Karpas-422 (cell line): Measurements from ENCODE around the gene USF2. TPM values are rescaled to one million over a fixed set of nuclear protein-coding genes. Genes with fewer than 3 reads are reported as not detected.
A peak's percentile ranks its signal among the peaks of the same experiment; 100 is the strongest.
"Not testable (repeated sequence)": the region's sequence is repeated elsewhere in the genome, so short reads cannot be mapped to it uniquely, and the experiment has no call there.

ENCODE experiments used
- DNase-seq: peaks from one replicate; pipeline ENCODE4 v3.0.0-alpha.2; 2015
- H2AFZ ChIP-seq: fragments of 200-600 bp; sonication (generic); 2 replicates; pipeline ENCODE4 v1.6.1; 2014; ENCODE audit warnings: antibody characterized with exemption, low read length, mixed read lengths
- H3K27ac ChIP-seq: fragments of 200-600 bp; sonication (generic); 2 replicates; pipeline ENCODE4 v1.5.1; 2014; ENCODE audit warnings: mild to moderate bottlenecking, low read length, moderate library complexity
- H3K27me3 ChIP-seq: fragments of 200-600 bp; sonication (generic); 2 replicates; pipeline ENCODE4 v1.6.1; 2014; ENCODE audit warnings: low read length, mixed read lengths
- H3K36me3 ChIP-seq: fragments of 200-600 bp; sonication (generic); 2 replicates; pipeline ENCODE4 v1.6.1; 2014; ENCODE audit warnings: low read length, mixed read lengths; ENCODE audit not compliant: insufficient read depth
- H3K4me1 ChIP-seq: fragments of 200-600 bp; sonication (generic); 2 replicates; pipeline ENCODE4 v1.6.1; 2014; ENCODE audit warnings: mild to moderate bottlenecking, low read length, mixed read lengths
- H3K4me2 ChIP-seq: fragments of 200-600 bp; sonication (generic); 2 replicates; pipeline ENCODE4 v1.6.1; 2014; ENCODE audit warnings: low read length, low read depth, mild to moderate bottlenecking; ENCODE audit not compliant: poor library complexity, severe bottlenecking
- H3K4me3 ChIP-seq: fragments of 200-600 bp; sonication (generic); 2 replicates; pipeline ENCODE4 v1.5.1; 2014; ENCODE audit warnings: mild to moderate bottlenecking, antibody characterized with exemption, low read length, mixed read lengths
- H3K79me2 ChIP-seq: fragments of 200-600 bp; sonication (generic); 2 replicates; pipeline ENCODE4 v1.6.1; 2014; ENCODE audit warnings: mild to moderate bottlenecking, low read length, mixed read lengths
- H3K9ac ChIP-seq: fragments of 200-600 bp; sonication (generic); 2 replicates; pipeline ENCODE4 v1.6.0; 2014; ENCODE audit warnings: low read length
- H3K9me2 ChIP-seq: fragments of 200-600 bp; sonication (generic), shearing (Covaris generic); replicated peaks from 2 replicates; pipeline ENCODE4 v1.6.0; 2014; ENCODE audit warnings: mild to moderate bottlenecking, low read length, moderate library complexity; ENCODE audit not compliant: insufficient read depth
- H3K9me3 ChIP-seq: fragments of 300-700, 200-600 bp; sonication (generic); 2 replicates; pipeline ENCODE4 v1.6.1; 2014; ENCODE audit warnings: low read length, mixed read lengths
- H4K20me1 ChIP-seq: fragments of 200-600 bp; sonication (generic); 2 replicates; pipeline ENCODE4 v1.6.1; 2014; ENCODE audit warnings: mild to moderate bottlenecking, antibody characterized with exemption, low read length, low read depth; ENCODE audit not compliant: insufficient read depth
- total RNA-seq: library from RNA; depleted of rRNA; stranded (reverse); fragments of >200 nt; shearing (Covaris generic); gene quantifications from 2 replicates; pipeline ENCODE4 v1.2.3, GENCODE V29; 2014; ENCODE audit warnings: low replicate concordance; rRNA removed

Gene USF2, protein sequence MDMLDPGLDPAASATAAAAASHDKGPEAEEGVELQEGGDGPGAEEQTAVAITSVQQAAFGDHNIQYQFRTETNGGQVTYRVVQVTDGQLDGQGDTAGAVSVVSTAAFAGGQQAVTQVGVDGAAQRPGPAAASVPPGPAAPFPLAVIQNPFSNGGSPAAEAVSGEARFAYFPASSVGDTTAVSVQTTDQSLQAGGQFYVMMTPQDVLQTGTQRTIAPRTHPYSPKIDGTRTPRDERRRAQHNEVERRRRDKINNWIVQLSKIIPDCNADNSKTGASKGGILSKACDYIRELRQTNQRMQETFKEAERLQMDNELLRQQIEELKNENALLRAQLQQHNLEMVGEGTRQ
- 97.9 and 224 TPM in 2 replicates for total RNA-seq

DNA sequence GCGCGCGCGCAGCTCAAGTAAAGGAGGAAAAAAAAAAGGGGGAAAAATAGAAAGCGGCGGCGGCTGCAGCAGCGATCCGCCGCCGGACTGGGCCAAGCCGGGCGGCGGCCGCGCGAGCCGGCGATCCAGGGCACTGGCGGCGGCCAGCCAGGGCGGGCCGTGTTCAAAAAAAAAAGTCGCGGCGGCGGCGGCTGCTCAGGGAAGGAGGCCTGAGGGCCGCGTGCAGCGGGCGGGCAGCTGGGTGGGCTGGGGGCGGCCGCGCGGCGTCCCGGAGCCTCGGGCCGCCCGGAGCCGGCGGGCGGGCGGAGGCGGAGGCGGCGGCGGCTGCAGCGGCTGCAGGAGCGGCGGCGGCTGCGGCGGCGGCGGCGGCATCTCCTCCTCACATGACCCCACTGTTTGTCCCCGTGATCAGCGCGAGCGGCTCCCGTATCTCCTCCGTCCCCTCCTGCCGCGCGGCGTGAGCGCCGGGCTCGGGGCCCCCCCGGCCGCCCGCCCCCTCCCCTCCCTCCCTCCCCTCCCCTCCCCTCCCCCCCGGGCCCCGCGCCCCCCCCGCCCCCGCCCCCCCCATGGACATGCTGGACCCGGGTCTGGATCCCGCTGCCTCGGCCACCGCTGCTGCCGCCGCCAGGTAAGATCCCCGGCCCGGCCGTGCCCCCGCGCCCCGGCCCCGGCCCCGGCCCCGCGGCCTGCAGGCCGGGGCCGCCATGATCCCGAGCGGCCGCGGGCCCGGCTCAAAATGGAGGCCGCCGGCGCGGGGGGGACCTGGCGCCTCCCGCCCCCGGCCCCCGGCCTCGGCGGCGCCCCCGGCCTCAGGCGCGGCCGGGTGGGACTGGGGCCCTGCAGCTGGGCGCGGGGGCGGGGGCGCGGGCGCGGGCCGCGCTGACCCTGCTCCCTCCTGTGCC, at the start of gene USF2:
USF2 (plus strand) TSS at position 427 of the 902 bp plus-strand sequence; CDS start at position 567, 140 bp downstream.
- Histone ChIP-seq H3K79me2 (no peaks in the 10 kb centered on the region), H3K27me3 (no peaks in the 10 kb centered on the region), H3K9me2 (no peaks in the 10 kb centered on the region), H4K20me1 (peaks cover 15% of the 10 kb centered on the region; the same call in 1 of the 2 replicates), H2AFZ (0 out of 2 replicates have a peak within 1 kb of the TSS, but pooled peaks have one; percentile 48), H3K4me2 (peak within 1 kb of the TSS; percentile 86), H3K9ac (peak within 1 kb of the TSS; percentile 97), H3K36me3 (peaks cover 12% of the 10 kb centered on the region; the same call in 1 of the 2 replicates), H3K4me1 (peaks cover 52% of the 10 kb centered on the region), H3K9me3 (no peaks in the 10 kb centered on the region), H3K4me3 (peak within 1 kb of the TSS; percentile 98), H3K27ac (peak within 1 kb of the TSS; percentile 81)
- peak; percentile 93 for DNase-seq

DNA sequence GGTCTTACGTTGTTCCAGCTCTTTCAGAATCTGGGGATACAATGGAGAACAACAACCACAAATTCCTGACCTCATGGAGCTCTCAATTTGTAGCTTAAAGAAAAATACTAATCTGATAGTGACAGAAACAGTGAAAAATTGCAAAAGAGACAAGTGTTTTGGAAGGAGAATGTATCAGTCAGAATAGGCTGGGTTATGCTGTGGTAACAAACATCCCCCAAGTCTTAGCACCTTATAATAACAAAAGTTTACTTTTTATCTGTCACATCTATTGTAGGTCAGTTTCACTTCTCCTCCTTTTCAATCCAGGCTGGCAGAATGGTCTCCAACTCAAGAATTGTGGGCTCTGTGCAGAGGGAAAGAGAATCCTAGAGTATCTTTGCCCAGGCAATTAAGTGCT, 49.8 kb upstream of the USF2 start:
- Histone ChIP-seq H3K4me2 (no peak overlapping the region), H3K9me2 (no peaks in the 10 kb centered on the region), H3K79me2 (no peaks in the 10 kb centered on the region), H3K4me3 (no peak overlapping the region), H3K36me3 (no peaks in the 10 kb centered on the region), H3K9me3 (peaks cover 2% of the 10 kb centered on the region; the same call in 1 of the 2 replicates), H3K27me3 (no peaks in the 10 kb centered on the region), H4K20me1 (no peaks in the 10 kb centered on the region), H2AFZ (no peak overlapping the region), H3K9ac (no peak overlapping the region), H3K27ac (no peak overlapping the region), H3K4me1 (peaks cover 20% of the 10 kb centered on the region)
- DNase-seq = no peak

DNA sequence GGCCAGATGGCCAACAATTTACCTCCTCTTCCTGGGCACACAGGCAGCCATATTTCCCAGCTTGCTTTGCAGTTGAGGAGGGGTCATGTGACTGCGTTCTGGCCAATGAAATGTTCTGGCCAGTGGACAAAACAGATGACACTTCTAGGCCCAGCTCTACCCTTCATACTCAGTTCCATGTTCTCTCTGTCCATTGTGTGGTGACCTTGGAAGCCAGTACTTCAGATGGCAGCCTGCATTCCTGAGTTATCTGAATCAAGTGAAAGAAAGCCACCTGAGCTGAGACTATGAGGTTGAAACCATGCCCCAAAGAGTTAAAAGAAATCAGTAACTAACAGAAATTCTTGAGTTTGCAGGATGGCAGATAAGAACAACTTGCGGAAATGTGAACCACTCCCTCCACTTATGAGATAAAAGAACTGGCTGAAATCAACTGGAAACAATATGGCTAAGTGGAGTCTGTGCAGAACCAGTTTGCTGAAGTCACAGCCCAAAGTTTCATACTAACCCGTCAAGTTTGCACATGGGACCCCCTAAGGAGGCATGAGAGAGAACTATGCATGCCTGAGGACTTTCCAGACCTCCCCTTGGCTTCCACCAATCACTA, 48.3 kb upstream of the USF2 start:
- Histone ChIP-seq H3K27me3 (no peaks in the 10 kb centered on the region), H3K4me2 (no peak overlapping the region), H3K79me2 (no peaks in the 10 kb centered on the region), H3K4me3 (no peak overlapping the region), H4K20me1 (no peaks in the 10 kb centered on the region), H3K4me1 (peaks cover 15% of the 10 kb centered on the region), H3K9me2 (no peaks in the 10 kb centered on the region), H2AFZ (no peak overlapping the region), H3K36me3 (no peaks in the 10 kb centered on the region), H3K27ac (no peak overlapping the region), H3K9me3 (peaks cover 2% of the 10 kb centered on the region; the same call in 1 of the 2 replicates), H3K9ac (no peak overlapping the region)
- DNase-seq = no peak

DNA sequence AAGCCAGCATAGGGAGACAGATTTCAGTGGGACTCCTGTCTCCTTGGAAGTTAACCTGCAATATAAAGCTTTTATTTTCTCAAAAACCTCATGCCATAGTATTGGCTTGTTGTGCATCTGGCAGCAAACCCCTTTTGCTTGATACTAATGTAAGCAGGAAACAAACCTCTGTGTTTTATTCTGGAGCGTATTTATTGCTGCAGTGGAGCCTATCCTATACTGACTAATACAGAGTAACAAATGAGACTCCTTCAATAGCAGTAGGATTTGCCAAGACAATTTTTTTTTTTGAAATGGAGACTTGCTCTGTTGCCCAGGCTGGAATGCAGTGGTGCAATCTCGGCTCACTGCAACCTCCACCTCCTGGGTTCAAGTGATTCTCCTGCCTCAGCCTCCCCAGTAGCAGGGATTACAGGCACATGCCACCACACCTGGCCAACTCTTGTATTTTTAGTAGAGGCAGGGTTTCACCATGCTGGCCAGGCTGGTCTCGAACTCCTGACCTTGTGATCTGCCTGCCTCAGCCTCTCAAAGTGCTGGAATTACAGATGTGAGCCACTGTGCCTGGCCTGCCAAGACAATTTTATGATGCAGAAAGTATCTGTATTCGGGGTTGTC, 47.7 kb upstream of the USF2 start:
- not testable (repeated sequence) for H3K9me2 ChIP-seq, DNase-seq, H4K20me1 ChIP-seq, H3K27ac ChIP-seq, H3K9ac ChIP-seq, H3K4me2 ChIP-seq, H3K36me3 ChIP-seq, H2AFZ ChIP-seq, H3K9me3 ChIP-seq, H3K4me3 ChIP-seq, H3K27me3 ChIP-seq, H3K79me2 ChIP-seq
- H3K4me1 ChIP-seq = peaks cover 15% of the 10 kb centered on the region

DNA sequence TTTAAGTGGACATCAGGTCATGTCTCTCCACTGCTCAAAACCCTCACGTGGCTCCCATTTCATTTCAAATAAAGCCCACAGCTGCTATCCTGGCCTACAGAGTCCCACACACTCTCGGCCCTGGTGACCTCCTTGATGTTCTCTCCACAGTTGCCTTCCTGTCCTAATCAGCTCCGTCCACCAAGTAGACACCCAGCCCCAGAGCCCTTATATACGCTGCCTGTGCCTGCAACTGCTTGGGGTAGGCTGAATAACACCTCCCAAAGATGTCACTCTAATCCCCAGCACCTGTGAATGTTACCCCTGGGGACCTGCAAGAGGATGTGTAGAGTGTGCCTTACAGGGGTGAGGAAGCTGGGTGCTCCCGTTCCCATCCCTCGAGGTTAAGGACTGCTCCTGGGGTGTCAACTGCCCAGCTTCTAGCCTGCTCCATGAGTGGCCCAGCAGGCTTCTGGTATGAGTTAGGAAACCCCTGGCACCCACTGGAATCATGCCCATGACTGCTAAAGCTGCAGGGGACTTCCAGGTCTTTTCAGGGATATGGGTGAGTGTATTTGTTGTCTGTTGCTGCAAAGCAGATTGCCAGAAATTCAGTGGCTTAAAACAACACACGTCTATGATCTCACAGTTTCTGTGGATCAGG, 46.3 kb upstream of the USF2 start:
- no peaks in the 10 kb centered on the region for H4K20me1 ChIP-seq
- no peaks in the 10 kb centered on the region for H3K79me2 ChIP-seq
- no peak overlapping the region for H2AFZ ChIP-seq
- H3K9me3 ChIP-seq = peaks cover 2% of the 10 kb centered on the region; the same call in 1 of the 2 replicates
- no peaks in the 10 kb centered on the region for H3K27me3 ChIP-seq
- H3K4me1 ChIP-seq = peaks cover 15% of the 10 kb centered on the region
- no peaks in the 10 kb centered on the region for H3K36me3 ChIP-seq
- no peak overlapping the region for H3K27ac ChIP-seq
- H3K9me2 ChIP-seq = no peaks in the 10 kb centered on the region
- no peak overlapping the region for H3K4me3 ChIP-seq
- DNase-seq = peak; percentile 54
- no peak overlapping the region for H3K9ac ChIP-seq
- H3K4me2 ChIP-seq = peak overlapping the region; percentile 14

DNA sequence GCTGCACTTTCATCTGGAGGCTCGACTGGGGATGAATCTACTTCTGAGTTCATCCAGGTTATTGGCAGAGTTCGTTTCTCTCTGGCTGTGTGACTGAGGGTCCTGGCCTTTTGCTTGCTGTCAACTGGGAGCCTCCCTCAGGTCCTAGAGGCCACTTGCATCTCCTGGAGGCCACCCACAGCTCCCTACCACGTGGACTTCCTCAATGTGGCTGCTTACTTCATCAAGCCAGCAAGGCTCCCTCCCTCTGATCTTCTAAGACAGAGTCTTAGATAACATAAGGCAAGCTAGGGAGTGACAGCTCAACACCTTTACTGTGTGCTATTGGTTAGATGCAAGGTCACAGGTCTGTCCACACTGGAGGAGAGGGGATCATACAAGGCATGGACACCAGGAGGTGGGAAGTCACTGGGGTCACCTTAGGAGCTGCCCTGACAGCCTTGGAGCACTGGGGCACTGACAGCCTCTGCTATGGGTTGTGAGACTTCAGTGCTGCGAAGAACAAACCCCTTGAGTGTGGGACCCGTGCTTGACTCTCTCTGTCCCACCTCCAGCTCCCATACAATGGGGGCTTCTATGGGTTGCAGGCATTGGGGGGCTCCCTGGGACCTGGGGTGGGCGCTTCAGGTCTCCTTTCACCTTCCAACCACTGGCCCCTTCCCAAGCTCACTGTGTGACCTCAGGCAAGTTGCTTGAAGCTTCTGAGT, 45.5 kb upstream of the USF2 start:
- H3K36me3 ChIP-seq = no peaks in the 10 kb centered on the region
- no peaks in the 10 kb centered on the region for H4K20me1 ChIP-seq
- H3K27ac ChIP-seq = no peak overlapping the region
- no peaks in the 10 kb centered on the region for H3K27me3 ChIP-seq
- peaks cover 12% of the 10 kb centered on the region for H3K4me1 ChIP-seq
- no peak overlapping the region for H2AFZ ChIP-seq
- H3K4me2 ChIP-seq = no peak overlapping the region
- DNase-seq = no peak
- peaks cover 2% of the 10 kb centered on the region; the same call in 1 of the 2 replicates for H3K9me3 ChIP-seq
- no peak overlapping the region for H3K4me3 ChIP-seq
- no peaks in the 10 kb centered on the region for H3K9me2 ChIP-seq
- no peak overlapping the region for H3K9ac ChIP-seq
- no peaks in the 10 kb centered on the region for H3K79me2 ChIP-seq

DNA sequence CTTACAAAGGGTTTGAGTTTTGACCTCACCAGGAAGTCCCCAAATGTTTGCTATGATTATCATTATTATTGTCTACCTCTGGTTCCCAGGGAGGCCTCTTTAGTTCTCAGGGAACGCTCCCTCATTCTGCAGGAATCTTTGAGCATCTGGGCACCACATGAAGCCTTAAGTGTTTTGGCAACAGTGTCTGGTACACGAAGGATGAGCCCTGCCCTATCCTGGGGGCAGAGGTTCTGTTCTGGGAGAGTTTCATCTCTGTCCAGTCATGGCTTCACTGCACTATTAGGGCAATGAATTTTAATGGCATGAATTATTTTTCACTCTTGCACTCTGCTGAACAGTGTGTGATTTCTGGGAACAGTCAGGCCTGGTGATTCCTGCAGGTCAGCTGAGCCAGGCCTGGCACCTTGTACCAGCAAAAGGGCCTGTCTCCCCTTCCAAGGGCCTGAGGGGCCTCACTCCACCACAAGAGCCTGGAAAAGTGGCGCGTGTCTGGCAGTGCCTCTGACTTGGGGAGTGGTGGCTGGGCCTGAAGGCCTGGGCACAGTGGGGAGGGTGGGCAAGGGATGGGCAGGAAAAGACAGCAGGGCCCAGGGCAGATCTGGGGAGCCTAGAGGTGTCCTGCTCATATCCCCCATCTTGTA, 44.8 kb upstream of the USF2 start:
- no peaks in the 10 kb centered on the region for H3K36me3 ChIP-seq
- H3K27ac ChIP-seq = no peak overlapping the region
- H3K4me2 ChIP-seq = no peak overlapping the region
- H3K9me2 ChIP-seq = no peaks in the 10 kb centered on the region
- H2AFZ ChIP-seq = no peak overlapping the region
- no peaks in the 10 kb centered on the region for H3K27me3 ChIP-seq
- no peaks in the 10 kb centered on the region for H4K20me1 ChIP-seq
- DNase-seq = no peak
- no peaks in the 10 kb centered on the region for H3K79me2 ChIP-seq
- no peak overlapping the region for H3K9ac ChIP-seq
- peaks cover 12% of the 10 kb centered on the region for H3K4me1 ChIP-seq
- H3K9me3 ChIP-seq = peaks cover 2% of the 10 kb centered on the region; the same call in 1 of the 2 replicates
- no peak overlapping the region for H3K4me3 ChIP-seq
